Neural cell (in vitro differentiated cells): ENCODE results near the gene REL.

Experiments
- EP300 ChIP-seq: fragments of 450-650 bp; conservative IDR thresholded peaks from 2 replicates; pipeline ENCODE4 v1.6.1; 2014; ENCODE audit warnings: antibody characterized with exemption, mild to moderate bottlenecking, moderate library complexity; ENCODE audit not compliant: poor library complexity, severe bottlenecking
- EZH2 ChIP-seq: fragments of 200-600, 300-800 bp; shearing (Covaris generic), sonication (generic); IDR thresholded peaks from 2 replicates; pipeline ENCODE4 v1.6.1; 2014; ENCODE audit warnings: antibody characterized with exemption, low read length, borderline replicate concordance, mild to moderate bottlenecking; ENCODE audit not compliant: insufficient read depth, poor library complexity, severe bottlenecking
- MXI1 ChIP-seq: fragments of 450-650 bp; conservative IDR thresholded peaks from 2 replicates; pipeline ENCODE4 v1.6.1; 2014; ENCODE audit warnings: antibody characterized with exemption, mild to moderate bottlenecking; ENCODE audit not compliant: poor library complexity, severe bottlenecking
- POLR2AphosphoS5 ChIP-seq: IDR thresholded peaks from 2 replicates; pipeline ENCODE4 v1.6.1; 2012
- RAD21 ChIP-seq: fragments of 450-650 bp; conservative IDR thresholded peaks from 2 replicates; pipeline ENCODE4 v1.6.1; 2014; ENCODE audit warnings: antibody characterized with exemption, mild to moderate bottlenecking, moderate library complexity
- TF ChIP-seq, protein P1 (sequence below): fragments of 450-650 bp; IDR thresholded peaks from 2 replicates; pipeline ENCODE4 v1.5.1; 2014; ENCODE audit warnings: antibody characterized with exemption, mild to moderate bottlenecking, moderate library complexity; ENCODE audit not compliant: poor library complexity, severe bottlenecking

DNA sequence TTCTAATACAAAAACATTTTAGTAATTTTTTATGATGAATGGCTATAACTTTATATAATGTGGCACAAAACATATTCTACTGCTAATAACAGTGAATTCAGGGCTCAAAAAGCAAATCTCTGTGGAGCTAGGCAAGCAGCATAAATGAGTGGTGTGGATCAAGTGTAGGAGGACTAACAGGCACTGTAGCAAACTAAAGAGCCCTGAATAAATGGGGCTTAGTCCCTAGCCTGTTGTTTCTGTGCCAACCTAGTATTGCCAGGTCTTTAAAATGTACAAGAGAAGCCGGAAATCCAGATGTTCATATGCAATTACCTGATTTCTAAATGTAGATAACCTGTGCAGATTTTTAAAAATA is 18.5 kb downstream of the REL start:
- no peak for TF ChIP-seq EZH2
- TF ChIP-seq, protein P1, sequence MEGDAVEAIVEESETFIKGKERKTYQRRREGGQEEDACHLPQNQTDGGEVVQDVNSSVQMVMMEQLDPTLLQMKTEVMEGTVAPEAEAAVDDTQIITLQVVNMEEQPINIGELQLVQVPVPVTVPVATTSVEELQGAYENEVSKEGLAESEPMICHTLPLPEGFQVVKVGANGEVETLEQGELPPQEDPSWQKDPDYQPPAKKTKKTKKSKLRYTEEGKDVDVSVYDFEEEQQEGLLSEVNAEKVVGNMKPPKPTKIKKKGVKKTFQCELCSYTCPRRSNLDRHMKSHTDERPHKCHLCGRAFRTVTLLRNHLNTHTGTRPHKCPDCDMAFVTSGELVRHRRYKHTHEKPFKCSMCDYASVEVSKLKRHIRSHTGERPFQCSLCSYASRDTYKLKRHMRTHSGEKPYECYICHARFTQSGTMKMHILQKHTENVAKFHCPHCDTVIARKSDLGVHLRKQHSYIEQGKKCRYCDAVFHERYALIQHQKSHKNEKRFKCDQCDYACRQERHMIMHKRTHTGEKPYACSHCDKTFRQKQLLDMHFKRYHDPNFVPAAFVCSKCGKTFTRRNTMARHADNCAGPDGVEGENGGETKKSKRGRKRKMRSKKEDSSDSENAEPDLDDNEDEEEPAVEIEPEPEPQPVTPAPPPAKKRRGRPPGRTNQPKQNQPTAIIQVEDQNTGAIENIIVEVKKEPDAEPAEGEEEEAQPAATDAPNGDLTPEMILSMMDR, result no peak
- no peak for TF ChIP-seq EP300
- TF ChIP-seq RAD21, result no peak
- TF ChIP-seq POLR2AphosphoS5, result no peak
- TF ChIP-seq MXI1, result no peak
